AG09319 (cell line): ENCODE data around the gene NELL2.

ENCODE experiments used
- DNase-seq: peaks from one replicate; pipeline ENCODE4 v3.0.0-alpha.2; 2010; ENCODE audit warnings: low read depth; ENCODE audit errors: extremely low read depth
- TF ChIP-seq, protein P1 (sequence below): IDR thresholded peaks from 2 replicates; pipeline ENCODE4 v1.5.1; 2011; ENCODE audit warnings: low read depth, mild to moderate bottlenecking, inconsistent platforms, low read length, moderate library complexity

Gene NELL2

GRCh38 chr12:44519931-44520330 is 356.2 kb downstream of the NELL2 start:
- DNase-seq: no peak
- TF ChIP-seq, protein P1, sequence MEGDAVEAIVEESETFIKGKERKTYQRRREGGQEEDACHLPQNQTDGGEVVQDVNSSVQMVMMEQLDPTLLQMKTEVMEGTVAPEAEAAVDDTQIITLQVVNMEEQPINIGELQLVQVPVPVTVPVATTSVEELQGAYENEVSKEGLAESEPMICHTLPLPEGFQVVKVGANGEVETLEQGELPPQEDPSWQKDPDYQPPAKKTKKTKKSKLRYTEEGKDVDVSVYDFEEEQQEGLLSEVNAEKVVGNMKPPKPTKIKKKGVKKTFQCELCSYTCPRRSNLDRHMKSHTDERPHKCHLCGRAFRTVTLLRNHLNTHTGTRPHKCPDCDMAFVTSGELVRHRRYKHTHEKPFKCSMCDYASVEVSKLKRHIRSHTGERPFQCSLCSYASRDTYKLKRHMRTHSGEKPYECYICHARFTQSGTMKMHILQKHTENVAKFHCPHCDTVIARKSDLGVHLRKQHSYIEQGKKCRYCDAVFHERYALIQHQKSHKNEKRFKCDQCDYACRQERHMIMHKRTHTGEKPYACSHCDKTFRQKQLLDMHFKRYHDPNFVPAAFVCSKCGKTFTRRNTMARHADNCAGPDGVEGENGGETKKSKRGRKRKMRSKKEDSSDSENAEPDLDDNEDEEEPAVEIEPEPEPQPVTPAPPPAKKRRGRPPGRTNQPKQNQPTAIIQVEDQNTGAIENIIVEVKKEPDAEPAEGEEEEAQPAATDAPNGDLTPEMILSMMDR: no peak

DNA sequence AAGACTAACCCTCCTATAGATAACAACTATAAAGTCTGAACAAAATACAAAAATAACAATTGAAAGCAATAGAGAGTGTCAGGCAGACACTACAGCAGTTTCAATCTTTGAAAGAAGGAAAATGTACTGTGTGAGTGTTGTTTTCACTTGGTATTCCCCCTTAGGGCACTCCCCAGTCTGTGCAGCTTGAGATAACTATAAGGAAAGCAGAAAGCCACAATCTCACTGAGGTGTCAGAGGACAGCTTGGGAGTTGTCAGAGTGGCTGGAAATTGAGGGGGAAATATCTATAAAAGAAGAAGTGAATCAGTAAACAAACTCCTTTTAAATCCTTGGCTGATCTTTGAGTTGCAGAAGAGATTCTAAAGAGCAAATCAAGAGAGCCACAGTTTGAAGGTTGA is 364.8 kb downstream of the NELL2 start:
- no peak for DNase-seq
- TF ChIP-seq, protein P1: no peak

GRCh38 chr12:44510510-44510909 is 365.6 kb downstream of the NELL2 start:
- TF ChIP-seq, protein P1: no peak
- DNase-seq: no peak

DNA sequence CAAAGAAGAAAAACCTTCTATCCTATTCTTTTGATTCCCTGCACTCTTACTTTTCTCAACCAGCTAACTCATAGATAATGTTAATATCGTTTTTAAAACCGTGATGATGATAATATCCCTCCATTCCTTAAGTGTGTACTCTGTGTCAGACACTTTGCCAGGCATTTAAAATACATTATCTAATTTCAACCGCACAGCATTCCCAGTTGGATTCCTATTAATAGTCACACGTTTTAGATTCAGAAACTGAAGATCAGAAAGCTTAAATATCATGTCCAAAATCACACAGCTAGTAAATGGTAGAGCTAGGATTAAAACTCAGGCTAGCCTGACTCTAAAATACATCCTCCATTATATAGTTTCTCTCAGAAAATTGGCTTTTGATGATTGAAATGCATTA is 366.0 kb downstream of the NELL2 start:
- TF ChIP-seq, protein P1: no peak
- DNase-seq: no peak

- TF ChIP-seq, protein P1: no peak
- DNase-seq: no peak
Observed at GRCh38 chr12:44509471-44509870, 366.6 kb downstream of the NELL2 start.

GRCh38 chr12:44507461-44507860 is 368.7 kb downstream of the NELL2 start:
- DNase-seq: no peak
- TF ChIP-seq, protein P1: no peak

DNA sequence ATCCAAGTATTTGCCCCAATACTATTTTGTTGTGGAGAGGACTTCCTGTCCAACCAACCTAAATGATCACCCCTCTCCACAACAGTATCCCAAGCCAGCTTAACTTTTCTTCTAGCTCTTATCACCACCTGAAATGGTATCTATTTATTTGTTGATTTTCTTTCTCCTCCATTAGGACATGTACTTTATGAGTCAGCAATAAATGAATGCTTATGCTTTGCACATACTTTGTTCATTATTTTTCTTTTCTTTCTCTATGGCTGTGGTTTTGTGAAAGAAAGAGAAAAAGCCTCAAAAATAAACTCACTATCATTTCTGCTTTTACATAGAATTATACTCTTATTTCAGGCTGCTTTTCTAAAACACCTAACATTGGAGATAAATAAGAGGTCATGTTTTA is 371.3 kb downstream of the NELL2 start:
- DNase-seq: no peak
- TF ChIP-seq, protein P1: no peak
